ENCODE results near the gene TCEANC2.
A peak's percentile ranks its signal among the peaks of the same experiment; 100 is the strongest.

Gene TCEANC2

DNA sequence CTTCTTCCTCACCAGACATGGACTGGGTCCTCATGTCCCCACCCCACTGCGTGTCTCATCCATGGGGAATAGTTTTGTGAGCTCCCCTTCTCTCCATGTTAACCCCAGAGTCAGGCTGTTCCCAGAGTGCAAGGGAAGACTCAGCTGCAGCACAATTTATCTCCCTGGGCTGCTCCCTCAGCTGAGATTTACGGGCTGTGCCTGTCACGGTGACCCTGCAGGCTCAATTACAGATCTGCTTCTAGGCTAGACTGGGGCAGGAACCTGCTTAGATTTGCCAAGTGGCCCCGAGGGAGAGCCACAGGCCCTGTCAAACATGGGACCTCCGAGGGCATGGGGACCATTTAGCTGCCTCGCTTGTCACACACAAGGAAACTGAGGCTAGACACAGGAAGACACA, 61.5 kb downstream of the TCEANC2 start:
- DNase-seq (ENCODE audit: low spot score): no peak

DNA sequence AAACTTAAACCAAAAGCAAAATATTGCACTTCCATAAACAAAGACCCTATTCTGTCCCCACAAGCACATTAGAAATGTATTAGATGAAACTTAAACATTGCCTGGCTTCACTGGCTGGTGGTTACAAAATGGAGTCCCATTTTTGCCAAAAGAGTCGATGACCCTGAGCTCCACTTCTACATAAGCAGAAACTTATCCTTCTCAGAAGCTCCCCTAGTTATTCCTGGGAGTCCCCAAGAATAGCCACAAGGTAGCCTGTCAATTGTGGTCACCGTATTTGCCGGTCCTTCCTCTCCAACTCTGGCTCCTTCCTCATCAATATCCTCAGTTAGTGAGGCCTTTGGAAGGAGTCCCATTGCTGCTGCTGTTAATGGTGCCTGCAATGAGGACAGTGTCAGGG, 62.1 kb downstream of the TCEANC2 start:
- no peak for DNase-seq (ENCODE audit: low spot score)

DNA sequence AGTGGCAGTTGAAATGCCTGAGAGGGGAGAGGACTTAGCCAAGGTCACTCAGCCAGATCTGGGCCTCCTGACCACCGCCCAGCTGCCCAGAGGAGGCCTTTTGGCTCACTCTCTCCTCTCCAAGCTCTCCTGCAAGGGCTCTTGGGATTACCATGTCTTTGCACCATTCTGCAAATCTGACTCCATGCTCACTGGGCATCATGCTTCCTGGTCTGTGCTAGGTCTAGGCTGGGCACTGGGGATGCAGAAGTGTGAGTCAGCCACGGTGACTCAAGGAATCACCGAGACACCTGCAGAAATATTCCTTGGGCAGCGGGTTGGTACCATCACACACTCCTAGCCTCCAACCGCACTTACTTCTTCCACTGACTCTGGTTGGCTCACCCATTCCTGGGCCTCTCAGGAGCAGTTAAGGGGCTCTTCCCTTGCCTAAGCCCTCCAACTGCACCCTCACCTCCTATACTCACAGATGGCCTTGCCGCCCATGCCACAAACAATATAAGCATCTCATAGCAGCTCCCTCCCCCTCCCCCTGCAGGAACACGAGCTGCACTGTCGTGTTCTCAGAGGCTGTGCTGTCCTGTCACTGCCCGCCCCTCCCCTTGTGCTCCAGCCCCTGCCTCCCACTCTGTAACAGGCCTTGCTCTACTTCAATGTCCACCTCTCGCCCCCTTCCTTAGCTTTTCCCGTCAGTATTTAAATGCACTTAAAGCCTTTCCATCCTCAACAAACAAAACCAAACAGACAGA, 64.6 kb downstream of the TCEANC2 start:
- DNase-seq (ENCODE audit: low spot score): no peak

DNA sequence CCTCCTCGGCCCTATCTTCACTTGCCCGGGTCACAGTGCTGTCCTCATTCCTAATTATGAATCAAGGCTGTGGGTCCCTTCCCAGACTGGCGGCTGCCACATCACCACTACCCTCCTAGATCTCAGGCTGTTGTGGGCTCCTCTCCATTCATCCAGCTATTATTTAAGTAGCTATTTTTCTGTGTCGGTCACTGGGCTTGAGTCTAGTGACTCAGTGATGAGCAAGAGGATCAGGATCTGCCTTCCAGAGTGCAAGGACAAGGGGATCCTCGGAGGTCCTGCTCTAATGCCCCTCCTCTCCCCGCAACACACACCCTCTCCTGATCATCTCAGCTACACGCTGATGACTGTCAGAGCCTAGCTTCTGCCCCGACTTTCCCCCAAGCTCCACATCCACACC, 65.3 kb downstream of the TCEANC2 start:
- no peak for DNase-seq (ENCODE audit: low spot score)

DNA sequence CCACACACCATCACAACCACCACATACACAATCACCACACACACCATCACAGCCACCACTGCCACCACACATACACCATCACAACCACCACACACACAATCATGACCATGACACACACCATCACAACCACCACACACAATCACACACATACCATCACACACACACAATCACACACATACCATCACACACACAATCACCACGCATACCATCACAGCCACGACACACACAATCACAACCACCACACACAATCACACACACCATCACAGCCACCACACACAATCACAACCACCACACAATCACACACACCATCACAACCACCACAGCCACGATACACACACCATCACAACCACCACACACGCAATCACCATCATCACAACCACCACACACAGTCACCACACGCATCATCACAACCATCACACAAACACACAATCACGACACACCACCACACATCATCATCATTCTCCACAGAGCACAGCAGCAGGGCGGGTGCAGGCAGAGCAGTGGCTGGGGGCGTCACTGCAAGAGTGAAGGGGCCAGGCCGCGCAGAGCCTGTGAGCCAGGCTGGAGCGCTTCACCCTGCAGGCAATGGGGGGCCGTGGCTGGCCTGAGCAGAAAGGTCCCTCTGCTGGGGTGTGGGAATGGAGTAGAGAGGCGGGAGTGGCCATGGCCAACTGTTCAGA, 66.8 kb downstream of the TCEANC2 start:
- no peak for DNase-seq (ENCODE audit: low spot score)

DNA sequence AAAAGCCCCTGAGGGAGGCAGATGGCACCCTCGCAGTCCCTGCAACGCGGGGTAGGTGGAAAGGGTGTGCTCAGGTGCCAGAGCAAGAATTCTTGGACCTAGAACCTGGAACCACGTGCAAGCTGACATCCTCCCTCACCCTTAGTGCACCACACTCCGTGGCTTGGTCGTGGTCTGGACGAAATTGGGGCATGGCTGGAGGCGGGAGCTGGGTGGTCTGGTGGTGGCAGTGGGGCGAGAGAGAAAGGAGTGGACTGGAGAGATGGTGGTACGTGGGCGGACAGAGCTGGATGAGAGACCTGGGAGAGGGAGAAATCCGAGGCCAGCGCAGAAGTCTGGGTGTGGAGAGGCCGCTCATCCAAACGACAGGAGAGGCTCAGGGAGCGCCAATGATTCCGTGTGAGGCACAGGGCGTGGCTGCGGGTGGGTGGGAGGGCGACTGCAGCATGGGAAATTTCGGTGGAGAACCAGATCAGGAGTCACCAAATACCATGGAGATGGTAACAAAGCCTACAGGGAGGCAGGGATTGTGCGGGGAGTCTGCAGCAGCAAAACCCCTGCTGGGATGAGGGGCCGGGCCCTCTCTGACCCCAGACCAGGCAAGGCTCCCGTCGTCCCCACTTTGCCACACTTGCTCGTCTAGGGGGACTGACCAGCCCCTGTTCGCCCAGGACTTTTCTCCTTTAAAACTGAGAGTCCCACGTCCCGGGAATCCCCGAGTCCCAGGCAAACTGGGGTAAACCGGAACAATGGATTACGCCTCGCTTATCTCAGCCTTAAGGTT, 67.5 kb downstream of the TCEANC2 start:
- DNase-seq (ENCODE audit: low spot score): no peak

DNA sequence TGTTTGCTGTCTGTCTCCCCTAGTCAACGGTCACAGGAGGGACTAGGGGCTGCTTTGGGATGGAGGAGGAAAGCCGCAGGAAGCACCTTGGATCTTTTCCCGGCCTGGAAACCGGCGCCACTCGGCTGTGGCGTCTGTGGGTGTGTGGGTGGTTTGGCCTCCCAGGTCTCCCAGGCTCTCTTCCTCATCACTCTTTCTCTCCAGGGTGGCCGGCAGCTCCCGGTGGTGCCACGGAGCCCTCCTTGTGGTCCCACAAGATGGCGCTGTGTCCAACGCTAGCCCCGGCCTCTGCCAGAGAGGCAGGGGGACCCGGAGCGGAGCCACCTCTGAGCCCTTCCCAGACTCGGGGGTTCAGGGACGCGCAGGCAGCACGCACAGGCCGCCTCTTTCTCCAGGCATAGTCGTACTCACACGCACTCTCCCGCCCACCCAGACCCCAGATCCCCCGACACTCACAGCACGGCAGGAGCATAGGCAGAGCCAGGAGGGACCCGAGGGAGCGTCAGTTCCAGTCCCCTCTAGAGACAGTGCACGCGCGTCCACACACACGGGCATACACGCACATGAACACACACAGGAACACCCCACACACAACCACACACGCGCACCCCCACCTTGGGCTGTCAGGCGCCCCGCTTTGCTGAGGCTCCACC, 68.2 kb downstream of the TCEANC2 start:
- DNase-seq (ENCODE audit: low spot score): peak; percentile 69

DNA sequence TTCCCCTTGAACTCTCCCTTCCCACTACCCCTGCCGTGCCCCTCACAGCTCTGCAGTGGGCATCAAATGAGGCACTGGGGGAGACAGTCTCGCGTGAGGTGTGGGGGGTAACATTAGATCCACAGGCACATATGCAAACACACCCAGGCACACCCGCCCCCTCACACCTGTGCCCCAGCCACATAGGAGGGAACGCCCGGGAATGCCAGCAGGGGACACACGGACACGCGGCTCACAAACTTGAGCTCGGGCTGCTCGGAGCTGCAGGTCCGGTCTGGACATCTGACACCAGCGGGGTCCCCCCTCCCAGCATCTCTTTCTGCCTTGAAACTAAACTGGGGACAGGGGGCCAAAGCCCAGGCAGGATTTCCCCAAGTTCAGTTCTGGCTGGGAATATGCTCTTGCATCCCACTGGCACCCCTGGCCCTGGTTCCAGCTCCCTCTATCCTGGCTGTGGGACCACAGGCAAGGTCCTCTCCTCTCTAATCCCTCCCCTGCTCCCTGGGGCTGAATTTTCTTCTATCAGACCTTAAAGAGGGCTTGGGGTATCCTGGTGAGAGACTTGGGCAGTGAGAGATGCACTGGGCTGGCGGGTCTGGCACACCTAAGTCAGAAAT, 68.8 kb downstream of the TCEANC2 start:
- DNase-seq (ENCODE audit: low spot score): no peak

DNA sequence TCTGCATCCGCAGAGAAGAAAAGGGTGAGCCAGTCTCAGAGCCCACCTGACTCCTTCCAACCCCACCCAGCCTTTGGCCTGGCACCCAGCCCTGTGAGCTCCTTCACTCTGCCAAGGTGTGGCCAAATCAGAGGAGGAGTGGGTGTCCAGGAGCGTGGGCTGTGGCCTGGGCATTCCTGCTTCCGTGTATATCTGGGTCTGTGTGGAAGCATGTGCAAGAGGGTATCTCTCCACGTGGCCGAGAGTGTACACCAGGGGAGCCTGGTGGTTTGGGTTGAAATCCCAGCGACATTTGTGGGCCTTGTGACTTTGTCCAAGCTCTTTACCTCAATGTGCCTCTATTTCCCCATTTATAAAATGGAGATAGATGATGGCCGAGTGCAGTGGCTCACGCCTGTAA, 69.6 kb downstream of the TCEANC2 start:
- DNase-seq (ENCODE audit: low spot score): no peak

DNA sequence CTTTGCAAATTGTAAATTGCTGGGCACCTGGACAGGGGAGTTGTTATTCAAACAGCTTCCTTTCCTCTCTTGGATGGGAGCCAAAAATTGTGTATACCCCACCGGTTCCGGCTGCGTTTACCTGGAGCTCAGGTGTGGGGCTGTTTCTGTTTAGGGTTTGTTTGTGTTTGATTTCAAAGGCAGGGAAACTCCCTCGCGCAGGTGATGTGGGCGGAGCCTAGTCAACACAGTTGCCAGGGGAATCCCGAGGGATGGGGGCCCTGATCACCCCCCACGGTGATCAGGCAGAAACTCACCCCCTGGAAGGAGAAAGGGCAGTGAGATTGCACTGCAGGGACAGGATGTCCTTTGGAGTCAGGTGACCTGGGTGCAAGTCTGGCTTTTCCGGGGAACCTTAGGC, 71.1 kb downstream of the TCEANC2 start:
- DNase-seq (ENCODE audit: low spot score): no peak

DNA sequence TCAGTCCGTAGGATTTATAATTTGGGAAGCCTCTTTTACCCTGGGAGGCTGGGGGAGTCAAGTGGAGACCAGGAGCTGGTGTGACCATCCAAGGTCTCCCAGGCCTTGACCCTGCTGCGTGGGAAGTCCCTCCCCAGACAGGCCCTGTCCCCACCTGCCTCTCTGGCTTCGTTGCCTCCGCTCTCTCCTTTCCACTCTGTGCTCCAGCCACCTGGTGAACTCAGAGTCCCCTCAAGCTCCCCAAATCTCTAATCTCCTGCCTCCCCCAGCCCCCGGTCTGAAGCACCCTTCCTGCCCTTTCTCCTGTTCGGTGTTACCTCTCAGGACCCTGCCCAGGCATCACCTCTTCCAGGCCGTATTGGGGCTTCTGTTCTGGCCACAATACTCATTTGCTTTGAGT, 71.5 kb downstream of the TCEANC2 start:
- no peak for DNase-seq (ENCODE audit: low spot score)

DNA sequence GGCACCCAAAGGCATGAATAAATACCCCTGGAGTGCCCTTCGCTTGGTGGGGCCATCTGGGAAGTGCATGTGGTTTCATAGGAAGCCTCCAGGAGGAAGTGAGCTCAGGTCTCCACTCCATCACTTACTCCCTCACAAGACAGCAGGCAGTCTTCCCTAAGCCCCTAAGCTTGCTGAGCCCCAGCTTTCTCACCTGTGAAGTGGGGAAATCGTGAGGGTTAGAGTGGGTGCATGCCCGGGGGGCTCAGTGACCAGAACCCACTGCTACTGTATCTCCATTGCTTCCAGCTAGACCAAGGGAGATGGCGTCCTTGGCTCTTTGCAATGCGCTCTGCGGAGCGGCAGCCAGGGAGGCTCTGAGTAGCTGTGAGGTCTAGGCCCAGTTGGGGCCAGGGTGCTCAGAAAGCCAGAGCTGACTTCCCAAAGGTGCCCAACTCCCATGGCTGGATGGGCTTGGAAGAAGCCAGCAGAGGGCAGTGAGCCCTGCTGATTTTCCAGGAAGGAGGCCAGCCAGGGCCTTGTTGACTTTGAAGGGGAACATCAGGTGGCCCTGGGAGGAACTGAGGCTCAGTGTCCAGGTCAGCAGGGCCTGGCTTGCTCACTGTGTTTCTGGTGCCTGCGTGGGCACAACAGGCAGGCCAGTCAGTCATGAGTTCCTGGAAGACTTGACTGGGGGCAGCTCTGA, 72.1 kb downstream of the TCEANC2 start:
- no peak for DNase-seq (ENCODE audit: low spot score)

DNA sequence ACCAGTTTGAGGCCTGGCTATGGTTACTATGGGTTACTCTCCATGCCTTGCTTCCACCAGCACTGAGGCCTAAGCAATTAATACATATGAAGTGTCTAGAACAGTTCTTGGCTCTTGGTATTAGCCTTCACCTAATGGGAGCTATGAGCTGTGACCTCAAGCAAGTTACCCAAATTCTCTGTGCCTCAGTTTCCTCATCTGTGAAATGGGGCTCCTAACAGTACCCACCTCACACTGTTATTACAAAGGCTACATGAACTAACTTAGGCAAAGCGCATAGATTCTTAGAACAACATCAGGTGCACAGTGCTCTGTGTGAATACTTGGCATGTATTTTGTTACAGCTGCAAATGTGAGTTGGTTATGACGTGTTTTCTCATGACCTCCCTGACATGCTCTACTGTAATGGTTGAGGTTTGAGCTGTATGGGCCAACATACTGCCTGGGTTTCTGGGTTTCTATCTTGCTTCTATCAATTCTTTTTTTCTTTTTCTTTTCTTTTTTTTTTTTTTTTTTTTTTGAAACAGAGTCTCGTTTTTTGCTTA, 72.9 kb downstream of the TCEANC2 start:
- DNase-seq (ENCODE audit: low spot score): no peak

DNA sequence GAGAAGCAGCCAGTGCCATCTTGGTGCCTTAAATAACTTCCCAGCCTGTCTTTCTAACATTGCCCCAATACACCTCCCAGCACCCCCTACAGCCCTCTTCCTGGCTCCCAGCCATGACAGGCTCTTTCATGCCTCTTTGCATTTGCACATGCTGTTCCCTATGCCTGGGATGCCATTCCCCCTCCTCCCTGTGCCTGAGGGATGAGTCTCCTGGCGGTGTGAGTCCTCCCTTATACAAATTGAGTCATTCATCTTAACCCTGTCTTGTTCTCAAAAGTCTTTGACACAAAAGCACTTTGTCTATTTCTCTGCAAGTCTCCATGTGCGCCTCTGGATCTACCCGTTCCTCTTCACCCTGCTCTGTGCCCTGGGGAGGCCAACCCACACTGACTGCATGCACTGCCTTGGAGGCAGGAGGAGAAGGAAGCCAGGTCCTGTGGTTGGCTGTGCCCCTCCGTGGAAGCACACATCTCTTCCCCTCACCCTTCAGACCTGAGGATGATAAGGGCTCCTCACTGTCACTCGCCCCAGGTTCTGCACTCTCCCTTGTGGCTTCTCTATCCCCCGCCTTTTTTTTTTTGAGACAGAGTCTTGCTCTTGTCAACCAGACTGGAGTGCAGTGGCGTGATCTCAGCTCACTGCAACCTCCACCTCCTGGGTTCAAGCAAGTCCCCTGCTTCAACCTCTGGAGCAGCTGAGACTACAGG, 74.3 kb downstream of the TCEANC2 start:
- no peak for DNase-seq (ENCODE audit: low spot score)

DNA sequence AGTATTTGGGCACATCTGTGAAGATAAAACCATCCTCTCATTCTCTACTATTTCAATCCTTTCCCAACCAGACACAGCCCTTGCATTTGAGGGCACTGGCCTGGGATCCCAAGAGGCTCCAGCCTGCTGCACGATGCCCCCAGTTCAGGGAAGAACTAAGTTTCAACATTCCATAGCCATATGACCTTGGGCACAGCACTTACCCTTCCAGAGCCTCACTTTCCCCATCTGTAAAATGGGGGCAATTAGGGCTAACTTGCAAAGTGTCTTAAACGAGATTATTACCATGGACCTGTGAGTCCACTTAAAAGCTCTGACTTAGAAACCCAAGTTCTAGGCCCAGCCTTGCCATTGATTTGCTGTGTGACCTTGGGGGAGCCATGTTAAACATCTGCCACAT, 76.5 kb downstream of the TCEANC2 start:
- DNase-seq (ENCODE audit: low spot score): no peak

DNA sequence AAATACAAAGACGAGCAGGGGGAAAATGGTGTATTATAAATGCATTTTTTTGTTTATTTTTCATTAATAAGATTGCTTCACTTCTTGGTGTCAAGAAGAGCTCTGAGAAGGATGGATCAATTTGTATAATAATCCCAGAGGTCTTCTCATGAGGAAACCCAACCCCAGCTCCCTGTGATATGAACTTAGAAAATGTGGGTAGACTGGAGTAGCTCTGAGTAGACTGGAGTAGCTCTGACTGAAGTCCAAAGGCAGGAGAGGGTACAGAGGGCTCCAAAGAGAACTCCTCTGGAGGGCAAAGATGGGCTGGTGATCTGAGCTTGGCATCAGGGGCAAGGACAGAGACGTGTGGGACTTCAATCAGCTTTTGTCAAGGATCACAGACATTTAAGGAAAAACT, 78.0 kb downstream of the TCEANC2 start:
- no peak for DNase-seq (ENCODE audit: low spot score)

DNA sequence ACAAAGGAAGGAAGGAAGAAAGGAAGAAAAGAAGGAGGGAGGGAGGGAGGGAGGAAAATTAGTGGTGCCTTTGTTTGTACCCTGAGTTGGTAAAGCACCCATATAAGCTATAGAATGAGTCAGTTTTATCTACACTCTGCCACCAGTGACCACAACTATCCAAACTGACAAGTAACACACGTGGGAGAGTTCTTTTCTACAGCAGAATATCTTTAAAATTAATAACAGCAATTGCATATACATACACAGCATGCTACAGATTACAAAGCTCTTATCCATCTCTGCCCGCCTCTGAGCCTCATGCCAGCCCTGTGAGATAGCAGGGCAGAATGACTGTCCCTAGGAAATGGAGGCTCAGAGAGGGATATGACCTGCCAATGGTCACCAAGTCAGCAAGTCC, 79.1 kb downstream of the TCEANC2 start:
- DNase-seq (ENCODE audit: low spot score): peak; percentile 65

DNA sequence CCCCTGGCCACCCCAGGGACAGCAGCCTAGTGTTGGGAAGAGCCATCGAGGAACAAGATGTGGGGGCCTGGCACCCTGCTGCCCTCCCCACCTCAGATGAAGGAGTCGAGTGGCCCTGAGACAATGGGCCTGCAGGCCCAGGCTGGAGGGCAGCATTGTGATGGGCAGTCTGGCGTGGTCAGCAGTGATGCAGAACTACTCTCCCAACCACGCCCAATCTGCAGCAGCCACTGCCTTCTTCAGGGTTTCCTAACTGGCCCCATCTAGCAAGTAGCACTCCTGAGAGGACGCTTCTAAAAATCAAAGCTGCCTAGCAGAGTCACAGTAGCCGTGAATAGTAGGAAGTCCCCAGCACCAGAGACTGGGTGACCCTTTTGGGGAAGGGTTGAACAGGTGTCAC, 80.9 kb downstream of the TCEANC2 start:
- DNase-seq (ENCODE audit: low spot score): no peak

DNA sequence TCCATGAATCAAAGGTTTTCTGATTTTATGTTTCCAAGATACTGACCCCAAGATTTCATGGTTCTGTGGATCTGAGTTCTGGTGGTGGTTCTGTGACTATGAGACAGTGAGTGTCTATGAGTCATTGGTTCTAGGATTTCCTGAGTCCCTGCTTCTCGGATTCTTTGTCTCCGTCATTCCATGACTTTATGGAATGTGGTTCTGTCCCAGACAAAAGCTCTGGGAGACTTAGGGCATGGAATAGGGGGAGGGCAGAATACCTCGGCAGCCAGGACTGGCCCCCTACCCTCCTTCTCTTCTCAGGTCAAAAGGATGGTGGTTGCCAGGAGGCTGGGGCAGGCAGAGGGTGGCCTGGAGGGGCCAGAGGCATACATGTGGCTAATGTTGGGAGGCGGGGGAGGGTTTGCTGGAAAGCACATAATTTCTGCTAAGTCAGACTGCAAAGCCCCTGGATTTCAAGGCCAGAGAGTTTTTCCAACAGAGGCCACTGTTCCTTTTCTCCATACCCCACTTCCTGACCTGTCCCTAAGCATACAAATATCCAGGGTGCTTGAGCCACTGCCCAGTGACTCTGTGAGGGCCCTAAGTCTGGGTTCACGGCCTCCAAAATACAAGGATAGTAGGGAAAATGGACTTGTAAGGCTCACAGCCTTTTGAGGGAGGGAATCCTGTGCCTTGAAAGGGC, 82.2 kb downstream of the TCEANC2 start:
- no peak for DNase-seq (ENCODE audit: low spot score)

DNA sequence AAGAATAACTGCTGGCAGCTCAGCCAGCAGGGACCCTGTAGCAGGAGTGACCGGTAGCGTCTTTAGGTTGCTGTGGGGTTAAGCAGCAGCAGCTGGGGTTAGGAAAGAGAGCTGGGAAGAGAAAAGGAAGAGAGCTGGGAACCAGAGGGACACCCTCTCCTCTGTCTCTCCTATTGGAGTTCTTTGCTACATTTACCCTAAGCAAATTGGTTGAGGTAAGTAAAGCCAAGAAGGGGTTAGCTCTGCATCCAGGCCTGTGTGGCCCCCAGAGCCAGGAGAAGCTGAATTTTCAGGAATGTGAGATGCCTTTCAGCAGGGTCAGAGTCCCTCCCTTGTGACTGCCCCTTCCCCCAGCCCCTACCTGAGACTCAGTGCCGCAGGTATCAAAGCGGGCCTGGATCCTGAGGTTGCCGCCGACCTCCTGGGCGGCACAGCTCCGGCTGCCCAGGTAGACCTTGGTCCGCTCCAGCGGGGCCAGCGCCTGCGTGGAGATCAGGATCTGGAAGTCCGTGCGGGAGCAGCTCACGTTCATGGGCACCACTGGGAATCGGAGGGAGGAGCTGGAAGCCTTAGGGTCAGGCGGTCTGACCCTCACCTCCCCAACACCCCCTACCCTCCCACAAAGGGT, 83.0 kb downstream of the TCEANC2 start:
- no peak for DNase-seq (ENCODE audit: low spot score)
